H9 (cell line): ENCODE measurements around the gene ALOX5AP. TPM values are rescaled to one million over a fixed set of nuclear protein-coding genes. Genes with fewer than 3 reads are reported as not detected.

Experiments
- DNase-seq: peaks from one replicate; pipeline ENCODE4 v3.0.0-alpha.2; 2017
- H2AFZ ChIP-seq: one replicate; pipeline ENCODE4 v1.6.1; 2013; ENCODE audit warnings: mild to moderate bottlenecking, low read length, control low read depth, moderate library complexity
- H2AK5ac ChIP-seq: 2 replicates; pipeline ENCODE4 v1.6.1; 2013; ENCODE audit warnings: low read length, control low read depth, mixed read lengths; ENCODE audit not compliant: insufficient read length
- H2BK120ac ChIP-seq: one replicate; pipeline ENCODE4 v1.6.1; 2013; ENCODE audit warnings: low read depth, mild to moderate bottlenecking, low read length, control low read depth, inconsistent platforms; ENCODE audit not compliant: poor library complexity, severe bottlenecking
- H2BK12ac ChIP-seq: 2 replicates; pipeline ENCODE4 v1.6.1; 2013; ENCODE audit warnings: low read length, control low read depth, mixed read lengths, low read depth; ENCODE audit not compliant: insufficient read length
- H2BK15ac ChIP-seq: 2 replicates; pipeline ENCODE4 v1.6.1; 2013; ENCODE audit warnings: low read depth, low read length, control low read depth
- H2BK20ac ChIP-seq: one replicate; pipeline ENCODE4 v1.6.1; 2013; ENCODE audit warnings: low read depth, mild to moderate bottlenecking, low read length, control low read depth, inconsistent platforms; ENCODE audit not compliant: poor library complexity, severe bottlenecking
- H2BK5ac ChIP-seq: 2 replicates; pipeline ENCODE4 v1.6.1; 2013; ENCODE audit warnings: low read length, control low read depth, mixed read lengths; ENCODE audit not compliant: insufficient read length
- H3K14ac ChIP-seq: 2 replicates; pipeline ENCODE4 v1.6.1; 2013; ENCODE audit warnings: low read length, control low read depth; ENCODE audit not compliant: insufficient read depth
- H3K18ac ChIP-seq: 2 replicates; pipeline ENCODE4 v1.6.1; 2013; ENCODE audit warnings: low read depth, mild to moderate bottlenecking, mixed read lengths, low read length, control low read depth; ENCODE audit not compliant: insufficient read length
- H3K23ac ChIP-seq: 2 replicates; pipeline ENCODE4 v1.6.1; 2013; ENCODE audit warnings: low read length, control low read depth, mixed read lengths, low read depth; ENCODE audit not compliant: insufficient read length
- H3K23me2 ChIP-seq: 2 replicates; pipeline ENCODE4 v1.6.1; 2013; ENCODE audit warnings: low read depth, mild to moderate bottlenecking, mixed read lengths, low read length, control low read depth; ENCODE audit not compliant: insufficient read length, poor library complexity, severe bottlenecking
- H3K27ac ChIP-seq: 2 replicates; pipeline ENCODE4 v1.5.1; 2013; ENCODE audit warnings: low read length, control low read depth, mixed read lengths, low read depth; ENCODE audit not compliant: insufficient read length
- H3K27me3 ChIP-seq: 2 replicates; pipeline ENCODE4 v1.6.1; 2013; ENCODE audit warnings: low read length, control low read depth, inconsistent platforms; ENCODE audit not compliant: insufficient read depth
- H3K4ac ChIP-seq: 2 replicates; pipeline ENCODE4 v1.6.1; 2013; ENCODE audit warnings: low read depth, mild to moderate bottlenecking, control low read depth, inconsistent platforms, low read length, moderate library complexity
- H3K4me1 ChIP-seq: 2 replicates; pipeline ENCODE4 v1.6.1; 2013; ENCODE audit warnings: low read length, control low read depth, inconsistent platforms; ENCODE audit not compliant: insufficient read depth
- H3K4me2 ChIP-seq: 2 replicates; pipeline ENCODE4 v1.6.1; 2013; ENCODE audit warnings: low read length, control low read depth, mixed read lengths; ENCODE audit not compliant: insufficient read length, insufficient read depth
- H3K56ac ChIP-seq: 2 replicates; pipeline ENCODE4 v1.6.1; 2013; ENCODE audit warnings: low read depth, mild to moderate bottlenecking, mixed read lengths, low read length, control low read depth; ENCODE audit not compliant: insufficient read length
- H3K79me1 ChIP-seq: 2 replicates; pipeline ENCODE4 v1.6.1; 2013; ENCODE audit warnings: low read depth, mild to moderate bottlenecking, moderate library complexity, low read length, control low read depth, inconsistent platforms; ENCODE audit not compliant: insufficient read depth, poor library complexity, severe bottlenecking
- H3K79me2 ChIP-seq: 2 replicates; pipeline ENCODE4 v1.6.1; 2013; ENCODE audit warnings: low read length, control low read depth, inconsistent platforms; ENCODE audit not compliant: insufficient read depth
- H3K9ac ChIP-seq: 2 replicates; pipeline ENCODE4 v1.6.1; 2013; ENCODE audit warnings: low read length, control low read depth, mixed read lengths; ENCODE audit not compliant: insufficient read length; ENCODE audit errors: extremely low read depth
- H3K9me3 ChIP-seq: one replicate; pipeline ENCODE4 v1.6.1; 2013; ENCODE audit warnings: low read depth, low read length, inconsistent platforms; ENCODE audit not compliant: control insufficient read depth
- H3T11ph ChIP-seq: one replicate; pipeline ENCODE4 v1.6.1; 2013; ENCODE audit warnings: mild to moderate bottlenecking, low read length, control low read depth, inconsistent platforms
- H4K20me1 ChIP-seq: one replicate; pipeline ENCODE4 v1.6.1; 2013; ENCODE audit not compliant: control insufficient read depth, insufficient read length, insufficient read depth
- H4K5ac ChIP-seq: 2 replicates; pipeline ENCODE4 v1.6.1; 2013; ENCODE audit warnings: low read depth, mild to moderate bottlenecking, mixed read lengths, low read length, control low read depth; ENCODE audit not compliant: insufficient read length
- H4K8ac ChIP-seq: replicated peaks from 2 replicates; pipeline ENCODE4 v1.6.1; 2013; ENCODE audit warnings: low read length, control low read depth, mixed read lengths, low read depth; ENCODE audit not compliant: insufficient read length
- H4K91ac ChIP-seq: 2 replicates; pipeline ENCODE4 v1.6.1; 2013; ENCODE audit warnings: low read depth, mild to moderate bottlenecking, moderate library complexity, mixed read lengths, low read length, control low read depth; ENCODE audit not compliant: insufficient read length
- H3K27ac Mint-ChIP-seq, 3 experiments: 2 replicates in 2 of 3; 3 replicates in 1 of 3; pipeline ENCODE4 v1.8.0; 2020 to 2021; ENCODE audit warnings: mixed read lengths in 3 of 3, mild to moderate bottlenecking in 1 of 3, moderate library complexity in 1 of 3
- H3K27me3 Mint-ChIP-seq: 2 replicates; pipeline ENCODE4 v1.8.0; 2021; ENCODE audit warnings: low read depth, mild to moderate bottlenecking, moderate library complexity, mixed read lengths
- H3K36me3 Mint-ChIP-seq, 3 experiments: 2 replicates in 2 of 3; 3 replicates in 1 of 3; pipeline ENCODE4 v1.8.0; 2020 to 2021; ENCODE audit warnings: low read depth in 3 of 3, mixed read lengths in 3 of 3; ENCODE audit not compliant: insufficient read depth in 1 of 3
- H3K4me1 Mint-ChIP-seq, 2 experiments: 2 replicates each; pipeline ENCODE4 v1.8.0; 2020; ENCODE audit warnings: mixed read lengths in 2 of 2
- H3K4me3 Mint-ChIP-seq, 2 experiments: 2 replicates in 1 of 2; 3 replicates in 1 of 2; pipeline ENCODE4 v1.8.0; 2020 to 2021; ENCODE audit warnings: mild to moderate bottlenecking in 2 of 2, mixed read lengths in 2 of 2, moderate library complexity in 1 of 2
- H3K9me3 Mint-ChIP-seq, 2 experiments: 2 replicates in 1 of 2; 3 replicates in 1 of 2; pipeline ENCODE4 v1.8.0; 2020; ENCODE audit warnings: mild to moderate bottlenecking in 2 of 2, mixed read lengths in 2 of 2, moderate library complexity in 1 of 2
- WGBS: extraction: QIAGEN DNeasy Blood & Tissue Kit; methylation state at CpG from one replicate; pipeline ENCODE4 v1.1.7; 2013; ENCODE audit warnings: missing lambda C conversion rate, low lambda C conversion rate, mixed read lengths; ENCODE audit not compliant: insufficient read length; ENCODE audit errors: extremely low coverage; 5-methylcytosine and 5-hydroxymethylcytosine counted together
- total RNA-seq: library from RNA; stranded (reverse); gene quantifications from 2 replicates; pipeline ENCODE4 v1.2.1, GENCODE V29; 2021
- TF ChIP-seq, protein P1 (sequence below): fragments of 200-600 bp; sonication (generic); conservative IDR thresholded peaks from 3 replicates; pipeline ENCODE4 v1.8.0; 2021; ENCODE audit warnings: antibody characterized with exemption, mild to moderate bottlenecking

Gene ALOX5AP
- total RNA-seq, 1 experiment from 2014 or later = not detected

DNA sequence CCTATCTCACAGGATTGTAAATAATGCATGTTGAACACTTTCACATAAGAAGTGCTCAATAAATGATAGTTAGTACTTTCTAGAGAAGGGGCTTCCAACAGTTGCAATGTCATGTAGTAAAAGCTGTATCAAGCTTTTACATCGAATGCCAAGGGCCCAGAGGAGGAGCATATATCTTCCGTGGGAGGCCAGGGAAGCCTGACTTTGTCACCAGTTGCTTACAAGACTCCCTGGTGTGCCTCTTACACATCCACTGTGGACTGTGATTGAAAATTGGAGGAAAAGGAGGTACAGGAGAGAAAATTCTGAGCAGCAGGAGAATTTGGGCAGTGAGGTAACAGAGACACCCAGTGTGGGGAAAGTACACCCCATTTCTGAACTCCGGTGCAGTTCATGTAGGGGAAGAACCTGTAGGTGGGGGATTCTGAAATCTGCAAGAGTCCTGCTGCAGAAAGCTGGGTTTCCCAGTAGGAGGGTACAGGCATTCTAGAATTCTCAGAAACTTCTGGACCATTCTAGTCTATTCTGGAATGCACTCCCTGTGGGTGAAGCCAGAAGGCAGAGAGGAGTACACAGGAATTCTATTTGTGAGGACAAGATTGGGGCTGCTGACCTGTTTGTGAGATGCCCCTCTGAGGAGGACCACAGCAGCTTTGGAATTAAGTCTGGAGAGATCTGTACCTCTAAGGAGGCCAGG, 54.0 kb downstream of the ALOX5AP start:
- H4K8ac ChIP-seq = no peak overlapping the region
- H4K91ac ChIP-seq = no peak overlapping the region
- H3K9ac ChIP-seq = no peak overlapping the region
- no peak overlapping the region for H3T11ph ChIP-seq
- no peak overlapping the region for H2AK5ac ChIP-seq
- H3K36me3 Mint-ChIP-seq = no peaks in the 10 kb centered on the region
- no peaks in the 10 kb centered on the region for H3K79me1 ChIP-seq
- H3K27ac Mint-ChIP-seq = no peak overlapping the region
- H3K9me3 ChIP-seq = no peaks in the 10 kb centered on the region
- no peak overlapping the region for H2BK12ac ChIP-seq
- no peak overlapping the region for H2BK15ac ChIP-seq
- H3K79me2 ChIP-seq = no peaks in the 10 kb centered on the region
- peaks cover 4 to 5% of the 10 kb centered on the region in 2 experiments; a peak in 2 of 4 replicates for H3K4me1 Mint-ChIP-seq
- H3K27ac ChIP-seq = no peak overlapping the region
- H2AFZ ChIP-seq = no peak overlapping the region
- no peak overlapping the region for H3K56ac ChIP-seq
- no peak overlapping the region for H2BK20ac ChIP-seq
- no peaks in the 10 kb centered on the region for H4K20me1 ChIP-seq
- no peak overlapping the region for H3K4ac ChIP-seq
- H3K14ac ChIP-seq = no peak overlapping the region
- no peak overlapping the region for H3K23ac ChIP-seq
- no peaks in the 10 kb centered on the region for H3K27me3 Mint-ChIP-seq
- TF ChIP-seq, protein P1, sequence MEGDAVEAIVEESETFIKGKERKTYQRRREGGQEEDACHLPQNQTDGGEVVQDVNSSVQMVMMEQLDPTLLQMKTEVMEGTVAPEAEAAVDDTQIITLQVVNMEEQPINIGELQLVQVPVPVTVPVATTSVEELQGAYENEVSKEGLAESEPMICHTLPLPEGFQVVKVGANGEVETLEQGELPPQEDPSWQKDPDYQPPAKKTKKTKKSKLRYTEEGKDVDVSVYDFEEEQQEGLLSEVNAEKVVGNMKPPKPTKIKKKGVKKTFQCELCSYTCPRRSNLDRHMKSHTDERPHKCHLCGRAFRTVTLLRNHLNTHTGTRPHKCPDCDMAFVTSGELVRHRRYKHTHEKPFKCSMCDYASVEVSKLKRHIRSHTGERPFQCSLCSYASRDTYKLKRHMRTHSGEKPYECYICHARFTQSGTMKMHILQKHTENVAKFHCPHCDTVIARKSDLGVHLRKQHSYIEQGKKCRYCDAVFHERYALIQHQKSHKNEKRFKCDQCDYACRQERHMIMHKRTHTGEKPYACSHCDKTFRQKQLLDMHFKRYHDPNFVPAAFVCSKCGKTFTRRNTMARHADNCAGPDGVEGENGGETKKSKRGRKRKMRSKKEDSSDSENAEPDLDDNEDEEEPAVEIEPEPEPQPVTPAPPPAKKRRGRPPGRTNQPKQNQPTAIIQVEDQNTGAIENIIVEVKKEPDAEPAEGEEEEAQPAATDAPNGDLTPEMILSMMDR = no peak
- no peak overlapping the region for H2BK5ac ChIP-seq
- no peaks in the 10 kb centered on the region for H3K4me1 ChIP-seq
- no peaks in the 10 kb centered on the region for H3K27me3 ChIP-seq
- H4K5ac ChIP-seq = no peak overlapping the region
- WGBS = no CpG with 5 or more reads among the region's 3 CpGs
- no peak overlapping the region for H3K4me2 ChIP-seq
- no peak overlapping the region for H3K18ac ChIP-seq
- no peak overlapping the region for H3K4me3 Mint-ChIP-seq
- DNase-seq = no peak
- H3K23me2 ChIP-seq = no peaks in the 10 kb centered on the region
- H3K9me3 Mint-ChIP-seq = no peaks in the 10 kb centered on the region
- no peak overlapping the region for H2BK120ac ChIP-seq
